ENCODE results near the gene POLA1. TPM values are rescaled to one million over a fixed set of nuclear protein-coding genes. Genes with fewer than 3 reads are reported as not detected.

POLA1 gene
- polyA plus RNA-seq, 1 donor from 2014 or later: 5.8 TPM

DNA sequence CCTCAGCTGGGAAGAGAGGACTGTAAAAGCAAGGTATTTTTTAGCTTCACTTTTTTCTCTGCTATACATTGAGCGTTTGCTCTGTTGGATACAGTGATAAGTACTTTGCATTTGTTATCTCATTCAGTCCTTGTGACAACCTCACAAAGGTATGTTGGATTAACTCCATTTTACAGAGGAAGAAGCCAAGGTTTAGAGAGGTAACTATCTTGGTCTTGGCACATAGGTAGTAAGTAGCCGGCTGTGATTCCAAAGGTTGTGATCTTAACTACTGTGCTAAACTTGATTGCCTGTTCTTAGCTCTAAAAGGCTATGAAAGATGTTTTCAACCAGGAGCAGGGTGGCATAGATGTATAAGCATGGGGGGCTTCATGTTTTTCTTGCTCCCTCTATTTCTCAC is 134.4 kb downstream of the POLA1 start:
- Histone ChIP-seq H3K4me2 (ENCODE audit: low read length) (no peak overlapping the region), H3K9me3 (ENCODE audit: low read length) (no peaks in the 10 kb centered on the region), H3F3A (ENCODE audit: insufficient read depth, low read length, poor library complexity, severe bottlenecking) (no peaks in the 10 kb centered on the region), H4K20me1 (ENCODE audit: insufficient read depth) (no peaks in the 10 kb centered on the region), H3K9ac (ENCODE audit: low read length) (no peak overlapping the region), H3K4me3 (ENCODE audit: low read length) (no peak overlapping the region), H3K79me2 (replicated peaks; ENCODE audit: insufficient read depth, low read length) (no peaks in the 10 kb centered on the region), H3K36me3 (ENCODE audit: insufficient read depth, low read length) (no peaks in the 10 kb centered on the region), H2AFZ (ENCODE audit: low read depth, low read length) (no peak overlapping the region), H3K27ac (ENCODE audit: low read length) (no peak overlapping the region), H3K9me2 (ENCODE audit: insufficient read depth, low read length) (no peaks in the 10 kb centered on the region), H3K27me3 (ENCODE audit: insufficient read depth, low read depth, low read length) (no peaks in the 10 kb centered on the region)
- TF ChIP-seq EZH2 (IDR thresholded peaks at IDR 0.05; ENCODE audit: borderline replicate concordance, insufficient read depth, low read length, poor library complexity, severe bottlenecking) (no peak), RAD21 (conservative IDR thresholded peaks at IDR 0.05) (no peak), MXI1 (conservative IDR thresholded peaks at IDR 0.05; ENCODE audit: poor library complexity, severe bottlenecking) (no peak), TAF1 (IDR thresholded peaks at IDR 0.05; ENCODE audit: low read depth) (no peak), EP300 (conservative IDR thresholded peaks at IDR 0.05; ENCODE audit: poor library complexity, severe bottlenecking) (no peak), POLR2AphosphoS5 (IDR thresholded peaks at IDR 0.05) (no peak), SMC3 (conservative IDR thresholded peaks at IDR 0.05; ENCODE audit: poor library complexity) (no peak)
- TF ChIP-seq, protein P1, sequence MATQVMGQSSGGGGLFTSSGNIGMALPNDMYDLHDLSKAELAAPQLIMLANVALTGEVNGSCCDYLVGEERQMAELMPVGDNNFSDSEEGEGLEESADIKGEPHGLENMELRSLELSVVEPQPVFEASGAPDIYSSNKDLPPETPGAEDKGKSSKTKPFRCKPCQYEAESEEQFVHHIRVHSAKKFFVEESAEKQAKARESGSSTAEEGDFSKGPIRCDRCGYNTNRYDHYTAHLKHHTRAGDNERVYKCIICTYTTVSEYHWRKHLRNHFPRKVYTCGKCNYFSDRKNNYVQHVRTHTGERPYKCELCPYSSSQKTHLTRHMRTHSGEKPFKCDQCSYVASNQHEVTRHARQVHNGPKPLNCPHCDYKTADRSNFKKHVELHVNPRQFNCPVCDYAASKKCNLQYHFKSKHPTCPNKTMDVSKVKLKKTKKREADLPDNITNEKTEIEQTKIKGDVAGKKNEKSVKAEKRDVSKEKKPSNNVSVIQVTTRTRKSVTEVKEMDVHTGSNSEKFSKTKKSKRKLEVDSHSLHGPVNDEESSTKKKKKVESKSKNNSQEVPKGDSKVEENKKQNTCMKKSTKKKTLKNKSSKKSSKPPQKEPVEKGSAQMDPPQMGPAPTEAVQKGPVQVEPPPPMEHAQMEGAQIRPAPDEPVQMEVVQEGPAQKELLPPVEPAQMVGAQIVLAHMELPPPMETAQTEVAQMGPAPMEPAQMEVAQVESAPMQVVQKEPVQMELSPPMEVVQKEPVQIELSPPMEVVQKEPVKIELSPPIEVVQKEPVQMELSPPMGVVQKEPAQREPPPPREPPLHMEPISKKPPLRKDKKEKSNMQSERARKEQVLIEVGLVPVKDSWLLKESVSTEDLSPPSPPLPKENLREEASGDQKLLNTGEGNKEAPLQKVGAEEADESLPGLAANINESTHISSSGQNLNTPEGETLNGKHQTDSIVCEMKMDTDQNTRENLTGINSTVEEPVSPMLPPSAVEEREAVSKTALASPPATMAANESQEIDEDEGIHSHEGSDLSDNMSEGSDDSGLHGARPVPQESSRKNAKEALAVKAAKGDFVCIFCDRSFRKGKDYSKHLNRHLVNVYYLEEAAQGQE (IDR thresholded peaks at IDR 0.05; ENCODE audit: borderline replicate concordance): no peak
- TF ChIP-seq, protein P2, sequence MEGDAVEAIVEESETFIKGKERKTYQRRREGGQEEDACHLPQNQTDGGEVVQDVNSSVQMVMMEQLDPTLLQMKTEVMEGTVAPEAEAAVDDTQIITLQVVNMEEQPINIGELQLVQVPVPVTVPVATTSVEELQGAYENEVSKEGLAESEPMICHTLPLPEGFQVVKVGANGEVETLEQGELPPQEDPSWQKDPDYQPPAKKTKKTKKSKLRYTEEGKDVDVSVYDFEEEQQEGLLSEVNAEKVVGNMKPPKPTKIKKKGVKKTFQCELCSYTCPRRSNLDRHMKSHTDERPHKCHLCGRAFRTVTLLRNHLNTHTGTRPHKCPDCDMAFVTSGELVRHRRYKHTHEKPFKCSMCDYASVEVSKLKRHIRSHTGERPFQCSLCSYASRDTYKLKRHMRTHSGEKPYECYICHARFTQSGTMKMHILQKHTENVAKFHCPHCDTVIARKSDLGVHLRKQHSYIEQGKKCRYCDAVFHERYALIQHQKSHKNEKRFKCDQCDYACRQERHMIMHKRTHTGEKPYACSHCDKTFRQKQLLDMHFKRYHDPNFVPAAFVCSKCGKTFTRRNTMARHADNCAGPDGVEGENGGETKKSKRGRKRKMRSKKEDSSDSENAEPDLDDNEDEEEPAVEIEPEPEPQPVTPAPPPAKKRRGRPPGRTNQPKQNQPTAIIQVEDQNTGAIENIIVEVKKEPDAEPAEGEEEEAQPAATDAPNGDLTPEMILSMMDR (IDR thresholded peaks at IDR 0.05; ENCODE audit: poor library complexity, severe bottlenecking): no peak

DNA sequence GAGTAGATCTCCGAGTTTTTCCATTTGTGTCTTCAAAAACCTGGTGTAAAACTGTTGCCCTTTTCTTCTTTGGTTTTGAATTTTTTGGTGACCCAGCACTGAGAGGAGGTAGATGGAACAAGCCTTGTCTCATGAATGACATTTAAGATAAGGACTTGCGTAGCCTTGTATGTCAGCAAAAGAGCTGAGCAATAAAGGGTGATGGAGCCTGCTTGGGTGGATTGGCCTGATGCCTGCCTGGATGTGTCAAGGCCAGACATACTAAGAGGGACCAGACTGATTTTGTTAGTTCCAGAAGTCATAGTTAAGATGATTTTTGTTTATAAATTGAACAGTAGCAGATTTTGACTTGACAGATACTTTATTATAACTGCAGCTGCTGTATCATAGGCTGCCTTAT is 134.9 kb downstream of the POLA1 start:
- no peaks in the 10 kb centered on the region for H3K9me2 ChIP-seq (ENCODE audit: insufficient read depth, low read length)
- no peaks in the 10 kb centered on the region for H3F3A ChIP-seq (ENCODE audit: insufficient read depth, low read length, poor library complexity, severe bottlenecking)
- no peaks in the 10 kb centered on the region for H3K27me3 ChIP-seq (ENCODE audit: insufficient read depth, low read depth, low read length)
- H3K4me3 ChIP-seq (ENCODE audit: low read length): no peak overlapping the region
- no peaks in the 10 kb centered on the region for H3K36me3 ChIP-seq (ENCODE audit: insufficient read depth, low read length)
- no peaks in the 10 kb centered on the region for H4K20me1 ChIP-seq (ENCODE audit: insufficient read depth)
- H3K9ac ChIP-seq (ENCODE audit: low read length): no peak overlapping the region
- TF ChIP-seq RAD21 (conservative IDR thresholded peaks at IDR 0.05): no peak
- no peak for TF ChIP-seq TAF1 (IDR thresholded peaks at IDR 0.05; ENCODE audit: low read depth)
- no peak for TF ChIP-seq EP300 (conservative IDR thresholded peaks at IDR 0.05; ENCODE audit: poor library complexity, severe bottlenecking)
- TF ChIP-seq, protein P2 (IDR thresholded peaks at IDR 0.05; ENCODE audit: poor library complexity, severe bottlenecking): no peak
- TF ChIP-seq EZH2 (IDR thresholded peaks at IDR 0.05; ENCODE audit: borderline replicate concordance, insufficient read depth, low read length, poor library complexity, severe bottlenecking): no peak
- TF ChIP-seq POLR2AphosphoS5 (IDR thresholded peaks at IDR 0.05): no peak
- TF ChIP-seq, protein P1 (IDR thresholded peaks at IDR 0.05; ENCODE audit: borderline replicate concordance): no peak
- no peak for TF ChIP-seq MXI1 (conservative IDR thresholded peaks at IDR 0.05; ENCODE audit: poor library complexity, severe bottlenecking)
- no peak for TF ChIP-seq SMC3 (conservative IDR thresholded peaks at IDR 0.05; ENCODE audit: poor library complexity)
- H3K9me3 ChIP-seq (ENCODE audit: low read length): no peaks in the 10 kb centered on the region
- H2AFZ ChIP-seq (ENCODE audit: low read depth, low read length): no peak overlapping the region
- no peaks in the 10 kb centered on the region for H3K79me2 ChIP-seq (replicated peaks; ENCODE audit: insufficient read depth, low read length)
- no peak overlapping the region for H3K4me2 ChIP-seq (ENCODE audit: low read length)
- H3K27ac ChIP-seq (ENCODE audit: low read length): no peak overlapping the region
